H1 (cell line): ENCODE measurements around the gene SMIM28. TPM values are rescaled to one million over a fixed set of nuclear protein-coding genes. Genes with fewer than 3 reads are reported as not detected.

Experiments used
- CTCF ChIA-PET: fragments of 300-600 bp; sonication (Branson Sonifier 250); formaldehyde crosslinking; loops from one replicate; lab custom pipeline; 2021; ENCODE audit not compliant: partially characterized antibody; lab: Charles Lee
- POLR2A ChIA-PET: fragments of 300-600 bp; sonication (Branson Sonifier 250); formaldehyde crosslinking; loops from one replicate; lab custom pipeline; 2021; ENCODE audit warnings: inconsistent platforms; ENCODE audit not compliant: partially characterized antibody; lab: Charles Lee
- DNase-seq, 2 experiments: peaks; one replicate each; pipeline versions ENCODE4 v3.0.0 to v3.0.0-alpha.2; 2010 to 2022; ENCODE audit warnings: low spot score in 2 of 2, low read depth in 1 of 2, mixed read lengths in 1 of 2
- FAIRE-seq: peaks from 2 replicates; lab custom pipeline; 2011; peaks lifted over from hg19 to GRCh38; lab: Jason Lieb, UNC
- H2AFZ ChIP-seq: 2 replicates; pipeline ENCODE4 v1.8.1; 2012; ENCODE audit warnings: low read length, inconsistent platforms
- H2AK5ac ChIP-seq: 2 replicates; pipeline ENCODE4 v1.6.1; 2013; ENCODE audit warnings: low read depth, low read length
- H2BK120ac ChIP-seq: replicated peaks from 2 replicates; pipeline ENCODE3; 2013; ENCODE audit warnings: low read depth, low read length, inconsistent platforms
- H2BK12ac ChIP-seq: 2 replicates; pipeline ENCODE4 v1.6.1; 2013; ENCODE audit warnings: low read depth, low read length
- H2BK15ac ChIP-seq: 2 replicates; pipeline ENCODE4 v1.6.1; 2013; ENCODE audit warnings: low read length
- H2BK20ac ChIP-seq: 2 replicates; pipeline ENCODE4 v1.6.1; 2013; ENCODE audit warnings: low read length
- H2BK5ac ChIP-seq: 2 replicates; pipeline ENCODE4 v1.6.1; 2013; ENCODE audit warnings: low read depth, low read length
- H3K14ac ChIP-seq: 2 replicates; pipeline ENCODE4 v1.6.1; 2013; ENCODE audit warnings: inconsistent platforms; ENCODE audit not compliant: insufficient read length
- H3K18ac ChIP-seq: 2 replicates; pipeline ENCODE4 v1.6.1; 2013; ENCODE audit warnings: low read length; ENCODE audit errors: extremely low read depth
- H3K23ac ChIP-seq: 2 replicates; pipeline ENCODE4 v1.6.1; 2013; ENCODE audit warnings: inconsistent platforms; ENCODE audit not compliant: insufficient read length
- H3K23me2 ChIP-seq: 2 replicates; pipeline ENCODE4 v1.6.1; 2013; ENCODE audit warnings: low read depth, low read length
- H3K27ac ChIP-seq: 2 replicates; pipeline ENCODE4 v1.6.1; 2011; ENCODE audit warnings: low read depth, low read length, inconsistent platforms
- H3K27me3 ChIP-seq, 4 experiments: replicated peaks in 1 of 4; 1 replicate in 1 of 4; 2 replicates in 3 of 4; pipeline versions ENCODE4 v1.6.1 to v1.8.1; 2011 to 2013; ENCODE audit warnings: low read length in 3 of 4, mild to moderate bottlenecking in 3 of 4, inconsistent platforms in 2 of 4, mixed read lengths in 2 of 4, moderate library complexity in 1 of 4; ENCODE audit not compliant: control insufficient read depth in 3 of 4, insufficient read depth in 3 of 4; ENCODE audit errors: extremely low read depth in 1 of 4
- H3K36me3 ChIP-seq, 4 experiments: 2 replicates each; pipeline versions ENCODE4 v1.6.1 to v1.8.1; 2011 to 2013; ENCODE audit warnings: mild to moderate bottlenecking in 4 of 4, low read length in 3 of 4, moderate library complexity in 2 of 4, control low read depth in 1 of 4, inconsistent platforms in 1 of 4; ENCODE audit not compliant: insufficient read depth in 4 of 4, control insufficient read depth in 2 of 4
- H3K4ac ChIP-seq: replicated peaks from 2 replicates; pipeline ENCODE3; 2013; ENCODE audit warnings: low read length, low read depth, mixed read lengths, inconsistent platforms; ENCODE audit not compliant: insufficient read length
- H3K4me1 ChIP-seq, 4 experiments: replicated peaks in 1 of 4; 1 replicate in 1 of 4; 2 replicates in 3 of 4; pipeline versions ENCODE4 v1.6.1 to v1.8.1; 2011 to 2013; ENCODE audit warnings: low read length in 3 of 4, inconsistent platforms in 2 of 4, mixed read lengths in 1 of 4; ENCODE audit not compliant: insufficient read depth in 4 of 4, control insufficient read depth in 3 of 4
- H3K4me2 ChIP-seq, 2 experiments: 2 replicates each; pipeline versions ENCODE4 v1.6.1 to v1.8.1; 2011 to 2013; ENCODE audit warnings: low read depth in 2 of 2, low read length in 2 of 2, control low read depth in 1 of 2, inconsistent platforms in 1 of 2, mild to moderate bottlenecking in 1 of 2; ENCODE audit not compliant: insufficient read depth in 1 of 2
- H3K4me3 ChIP-seq, 4 experiments: fragments of 200-600, 300-600 bp in 1 of 4; sonication (generic), shearing (Covaris generic), sonication (Bioruptor Twin) in 1 of 4; 2 replicates each; pipeline versions ENCODE4 v1.5.1 to v1.8.1; 2011 to 2016; ENCODE audit warnings: low read length in 4 of 4, low read depth in 3 of 4, control low read depth in 2 of 4, inconsistent platforms in 2 of 4, mild to moderate bottlenecking in 2 of 4, mixed read lengths in 1 of 4, moderate library complexity in 1 of 4; ENCODE audit not compliant: insufficient read depth in 2 of 4; ENCODE audit errors: extremely low read depth in 1 of 4
- H3K56ac ChIP-seq: replicated peaks from 2 replicates; pipeline ENCODE3; 2013; ENCODE audit warnings: low read depth, mild to moderate bottlenecking, mixed read lengths, low read length, inconsistent platforms; ENCODE audit not compliant: insufficient read length
- H3K79me1 ChIP-seq: 2 replicates; pipeline ENCODE4 v1.6.1; 2013; ENCODE audit warnings: low read depth, low read length, control low read depth
- H3K79me2 ChIP-seq, 2 experiments: 2 replicates each; pipeline versions ENCODE4 v1.6.1 to v1.8.1; 2012 to 2013; ENCODE audit warnings: low read length in 2 of 2, mild to moderate bottlenecking in 2 of 2, inconsistent platforms in 1 of 2; ENCODE audit not compliant: insufficient read depth in 2 of 2, control insufficient read depth in 1 of 2
- H3K9ac ChIP-seq, 4 experiments: replicated peaks in 1 of 4; 1 replicate in 1 of 4; 2 replicates in 3 of 4; pipeline versions ENCODE4 v1.6.1 to v1.8.1; 2011 to 2013; ENCODE audit warnings: low read depth in 3 of 4, low read length in 3 of 4, control low read depth in 2 of 4, mild to moderate bottlenecking in 2 of 4, moderate library complexity in 2 of 4, inconsistent platforms in 1 of 4; ENCODE audit errors: extremely low read depth in 1 of 4
- H3K9me3 ChIP-seq, 2 experiments: 2 replicates each; pipeline versions ENCODE4 v1.6.1 to v1.8.1; 2012 to 2013; ENCODE audit warnings: mild to moderate bottlenecking in 2 of 2, moderate library complexity in 2 of 2, control low read depth in 1 of 2, inconsistent platforms in 1 of 2, low read depth in 1 of 2, low read length in 1 of 2, mixed read lengths in 1 of 2; ENCODE audit not compliant: insufficient read depth in 2 of 2
- H4K20me1 ChIP-seq, 2 experiments: replicated peaks in 1 of 2; 2 replicates each; pipeline versions ENCODE3 to v1.8.1; 2011 to 2013; ENCODE audit warnings: inconsistent platforms in 2 of 2, low read length in 2 of 2, mild to moderate bottlenecking in 1 of 2; ENCODE audit not compliant: insufficient read depth in 2 of 2, control insufficient read depth in 1 of 2
- H4K5ac ChIP-seq: 2 replicates; pipeline ENCODE4 v1.6.1; 2013; ENCODE audit warnings: low read length, low read depth, mixed read lengths, inconsistent platforms; ENCODE audit not compliant: insufficient read length
- H4K8ac ChIP-seq: 2 replicates; pipeline ENCODE4 v1.8.0; 2013; ENCODE audit warnings: mild to moderate bottlenecking, moderate library complexity, low read length, inconsistent platforms; ENCODE audit not compliant: insufficient read depth; ENCODE audit errors: extremely low read depth
- H4K91ac ChIP-seq: replicated peaks from 2 replicates; pipeline ENCODE3; 2013; ENCODE audit warnings: low read length, mixed read lengths, inconsistent platforms; ENCODE audit not compliant: insufficient read length
- BACH1 ChIP-seq: IDR thresholded peaks from 2 replicates; pipeline ENCODE4 v1.6.1; 2012; ENCODE audit warnings: low read length, improper control_type of control experiment
- CHD1 ChIP-seq: IDR thresholded peaks from 2 replicates; pipeline ENCODE4 v1.6.1; 2012; ENCODE audit warnings: low read depth, low read length, improper control_type of control experiment
- EGR1 ChIP-seq: IDR thresholded peaks from 2 replicates; pipeline ENCODE4 v1.6.1; 2011; ENCODE audit warnings: low read depth, low read length, borderline replicate concordance
- JUND ChIP-seq: IDR thresholded peaks from 2 replicates; pipeline ENCODE4 v1.6.1; 2011; ENCODE audit warnings: mild to moderate bottlenecking, improper control_type of control experiment, low read length
- TAF7 ChIP-seq: optimal IDR thresholded peaks from 2 replicates; pipeline ENCODE3; 2011; ENCODE audit warnings: low read depth, mild to moderate bottlenecking, inconsistent platforms, low read length, moderate library complexity, borderline replicate concordance
- WGBS, 2 experiments: shearing (Covaris generic) in 1 of 2; methylation state at CpG; one replicate each; pipeline versions ENCODE4 v1.1.6 to v1.1.7; 2013 to 2015; ENCODE audit warnings: low lambda C conversion rate in 2 of 2, mixed read lengths in 2 of 2, inconsistent platforms in 1 of 2, low coverage in 1 of 2, missing lambda C conversion rate in 1 of 2; ENCODE audit not compliant: insufficient replicate concordance in 2 of 2, insufficient coverage in 1 of 2, insufficient read length in 1 of 2; ENCODE audit errors: extremely low coverage in 1 of 2, missing lambda C conversion rate in 1 of 2; 5-methylcytosine and 5-hydroxymethylcytosine counted together
- polyA plus RNA-seq, 7 experiments: library from polyadenylated mRNA; depleted of rRNA in 3 of 7; stranded (reverse) in 5 of 7; unstranded in 2 of 7; fragments of >200 nt in 5 of 7; fragments of 200-250 nt in 2 of 7; gene quantifications; 1 replicate in 5 of 7; 2 replicates in 1 of 7; 4 replicates in 1 of 7; pipeline versions ENCODE4 v1.2.1 to v1.2.3, GENCODE V29; 2011 to 2013; ENCODE audit warnings: missing spikeins in 2 of 7, mixed read lengths in 2 of 7
- total RNA-seq: library from RNA; stranded (reverse); fragmentation: NEBNext Ultra II Directional; extraction: Animal tissue kit (Norgen Biotek cat#: 25700); gene quantifications from 2 replicates; pipeline ENCODE4 v1.2.1, GENCODE V29; 2021

SMIM28 gene
- total and polyA plus RNA-seq, 2 of the 8 experiments (the other 6 are each of a cell fraction or from before 2014, with no cell fraction given): not detected

GRCh38 chr6:138345565-138346285 is 32.0 kb upstream of the SMIM28 start:
- H3K36me3 ChIP-seq: no peaks in the 10 kb centered on the region
- ChIA-PET CTCF (interaction anchor here (1.0 to 2.6 kb wide), 8 partner anchors 14 to 243 kb away, joined by 3 to 13 read pairs (median 4); partner anchors contain the start of gene HEBP2), POLR2A (interaction anchor here (1.3 kb wide), 1 partner anchor 58 kb away, joined by 4 read pairs; the partner anchor contains the start of gene HEBP2)
- no peak overlapping the region for H2BK12ac ChIP-seq
- H4K5ac ChIP-seq: no peak overlapping the region
- no peak overlapping the region for H4K8ac ChIP-seq
- no peak overlapping the region for H3K9ac ChIP-seq
- H4K20me1 ChIP-seq: no peaks in the 10 kb centered on the region
- H3K56ac ChIP-seq: no peak overlapping the region
- H3K9me3 ChIP-seq: no peaks in the 10 kb centered on the region
- 90% methylated on average over 2 of the region's 2 CpGs; no CpG with 5 or more reads in 1 of the 2 experiments for WGBS, 2 experiments
- H2BK20ac ChIP-seq: no peak overlapping the region
- peak; percentile 19 for FAIRE-seq
- H3K79me1 ChIP-seq: no peaks in the 10 kb centered on the region
- H3K4me2 ChIP-seq: no peak overlapping the region
- no peak overlapping the region for H3K23ac ChIP-seq
- no peak overlapping the region for H2AK5ac ChIP-seq
- no peak overlapping the region for H3K27ac ChIP-seq
- no peaks in the 10 kb centered on the region for H3K23me2 ChIP-seq
- no peaks in the 10 kb centered on the region for H3K79me2 ChIP-seq
- H2BK15ac ChIP-seq: no peak overlapping the region
- no peak overlapping the region for H3K14ac ChIP-seq
- no peak overlapping the region for H4K91ac ChIP-seq
- no peak overlapping the region for H2BK120ac ChIP-seq
- DNase-seq: no peak
- peaks cover 0 to 3% (median 1%) of the 10 kb centered on the region in 4 experiments; a peak in 3 of 7 replicates for H3K4me1 ChIP-seq
- no peak overlapping the region for H2BK5ac ChIP-seq
- H3K18ac ChIP-seq: no peak overlapping the region
- no peak overlapping the region for H3K4ac ChIP-seq
- H3K4me3 ChIP-seq: no peak overlapping the region
- no peaks in the 10 kb centered on the region for H3K27me3 ChIP-seq
- H2AFZ ChIP-seq: no peak overlapping the region
- TF ChIP-seq TAF7 (no peak), JUND (no peak), BACH1 (no peak), EGR1 (no peak), CHD1 (no peak)
